ENCODE measurements around the gene ELF2. TPM values are rescaled to one million over a fixed set of nuclear protein-coding genes. Genes with fewer than 3 reads are reported as not detected.

ELF2 gene
- total RNA-seq, 1 experiment from 2014 or later, result 42.4 TPM

DNA sequence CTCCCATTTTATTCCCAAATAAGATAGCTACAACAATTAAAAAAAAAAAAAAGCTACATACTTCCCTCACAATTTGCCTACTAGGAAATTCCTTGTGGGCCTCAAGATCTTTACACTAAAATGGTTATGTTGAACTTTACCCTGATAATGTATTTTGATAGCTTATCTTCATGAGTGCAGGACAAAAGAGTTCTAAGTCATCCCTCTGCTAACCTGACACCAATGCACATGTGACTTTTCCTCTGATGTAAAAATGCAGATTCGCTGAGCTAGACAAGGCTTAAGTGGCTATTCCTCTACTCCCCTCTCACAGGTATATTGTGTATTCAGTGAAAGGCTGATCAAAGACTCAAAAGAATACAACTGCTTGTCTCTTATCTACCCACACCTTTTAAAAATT, 22.5 kb downstream of the ELF2 start:
- TF ChIP-seq, protein P1, sequence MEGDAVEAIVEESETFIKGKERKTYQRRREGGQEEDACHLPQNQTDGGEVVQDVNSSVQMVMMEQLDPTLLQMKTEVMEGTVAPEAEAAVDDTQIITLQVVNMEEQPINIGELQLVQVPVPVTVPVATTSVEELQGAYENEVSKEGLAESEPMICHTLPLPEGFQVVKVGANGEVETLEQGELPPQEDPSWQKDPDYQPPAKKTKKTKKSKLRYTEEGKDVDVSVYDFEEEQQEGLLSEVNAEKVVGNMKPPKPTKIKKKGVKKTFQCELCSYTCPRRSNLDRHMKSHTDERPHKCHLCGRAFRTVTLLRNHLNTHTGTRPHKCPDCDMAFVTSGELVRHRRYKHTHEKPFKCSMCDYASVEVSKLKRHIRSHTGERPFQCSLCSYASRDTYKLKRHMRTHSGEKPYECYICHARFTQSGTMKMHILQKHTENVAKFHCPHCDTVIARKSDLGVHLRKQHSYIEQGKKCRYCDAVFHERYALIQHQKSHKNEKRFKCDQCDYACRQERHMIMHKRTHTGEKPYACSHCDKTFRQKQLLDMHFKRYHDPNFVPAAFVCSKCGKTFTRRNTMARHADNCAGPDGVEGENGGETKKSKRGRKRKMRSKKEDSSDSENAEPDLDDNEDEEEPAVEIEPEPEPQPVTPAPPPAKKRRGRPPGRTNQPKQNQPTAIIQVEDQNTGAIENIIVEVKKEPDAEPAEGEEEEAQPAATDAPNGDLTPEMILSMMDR (conservative IDR thresholded peaks at IDR 0.05; ENCODE audit: low read depth, low read length), result no peak
- TF ChIP-seq EZH2 (IDR thresholded peaks at IDR 0.05; ENCODE audit: borderline replicate concordance, low read depth, low read length, poor library complexity, severe bottlenecking), result no peak
- no peaks in the 10 kb centered on the region for H3K36me3 ChIP-seq (ENCODE audit: insufficient read depth, low read length, poor library complexity, severe bottlenecking)
- DNase-seq (ENCODE audit: low spot score), result no peak
- no peaks in the 10 kb centered on the region for H3K4me1 ChIP-seq (ENCODE audit: insufficient read depth, low read length, poor library complexity, severe bottlenecking)
- POLR2A ChIA-PET (ENCODE audit: low non-redundant PET), result no interaction called here
- no peaks in the 10 kb centered on the region for H3K9me3 ChIP-seq (ENCODE audit: low read depth, low read length, poor library complexity, severe bottlenecking)
- CTCF ChIA-PET, result interaction anchor here (0.9 kb wide), 1 partner anchor 124 kb away, joined by 3 read pairs; no protein-coding TSS in a partner anchor
- no peak overlapping the region for H3K27ac ChIP-seq (ENCODE audit: low read depth, low read length, poor library complexity, severe bottlenecking)
- H3K4me3 ChIP-seq (ENCODE audit: low read depth, low read length, poor library complexity, severe bottlenecking), result no peak overlapping the region
- H3K27me3 ChIP-seq (replicated peaks; ENCODE audit: insufficient read depth, low read depth, low read length, poor library complexity), result no peaks in the 10 kb centered on the region
- intact Hi-C loops (cut with micrococcal nuclease; ENCODE audit: unreplicated experiment), result no loop called here
- BruUV-seq (replicated peaks), result no TSS peak

DNA sequence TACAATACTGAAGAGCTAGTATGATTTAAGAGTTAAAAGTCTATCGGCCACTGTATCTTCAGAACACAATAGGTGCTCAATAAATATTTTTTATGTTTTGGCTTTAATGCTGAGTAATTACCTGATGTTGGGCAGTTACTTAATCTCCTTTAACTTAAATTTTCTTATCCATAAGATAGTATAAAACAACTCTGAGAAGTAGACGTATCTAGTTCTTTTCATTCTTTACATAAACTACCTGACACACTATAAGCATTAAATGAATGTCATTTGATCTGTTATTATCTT, 22.9 kb downstream of the ELF2 start:
- no peak for TF ChIP-seq EZH2 (IDR thresholded peaks at IDR 0.05; ENCODE audit: borderline replicate concordance, low read depth, low read length, poor library complexity, severe bottlenecking)
- TF ChIP-seq, protein P1 (conservative IDR thresholded peaks at IDR 0.05; ENCODE audit: low read depth, low read length), result no peak
- H3K36me3 ChIP-seq (ENCODE audit: insufficient read depth, low read length, poor library complexity, severe bottlenecking), result no peaks in the 10 kb centered on the region
- BruUV-seq (replicated peaks), result no TSS peak
- DNase-seq (ENCODE audit: low spot score), result no peak
- no peak overlapping the region for H3K27ac ChIP-seq (ENCODE audit: low read depth, low read length, poor library complexity, severe bottlenecking)
- intact Hi-C loops (cut with micrococcal nuclease; ENCODE audit: unreplicated experiment), result no loop called here
- no peak overlapping the region for H3K4me3 ChIP-seq (ENCODE audit: low read depth, low read length, poor library complexity, severe bottlenecking)
- no peaks in the 10 kb centered on the region for H3K9me3 ChIP-seq (ENCODE audit: low read depth, low read length, poor library complexity, severe bottlenecking)
- ChIA-PET POLR2A (ENCODE audit: low non-redundant PET) (no interaction called here), CTCF (interaction anchor here (0.9 kb wide), 1 partner anchor 124 kb away, joined by 3 read pairs; no protein-coding TSS in a partner anchor)
- H3K4me1 ChIP-seq (ENCODE audit: insufficient read depth, low read length, poor library complexity, severe bottlenecking), result no peaks in the 10 kb centered on the region
- H3K27me3 ChIP-seq (replicated peaks; ENCODE audit: insufficient read depth, low read depth, low read length, poor library complexity), result no peaks in the 10 kb centered on the region

DNA sequence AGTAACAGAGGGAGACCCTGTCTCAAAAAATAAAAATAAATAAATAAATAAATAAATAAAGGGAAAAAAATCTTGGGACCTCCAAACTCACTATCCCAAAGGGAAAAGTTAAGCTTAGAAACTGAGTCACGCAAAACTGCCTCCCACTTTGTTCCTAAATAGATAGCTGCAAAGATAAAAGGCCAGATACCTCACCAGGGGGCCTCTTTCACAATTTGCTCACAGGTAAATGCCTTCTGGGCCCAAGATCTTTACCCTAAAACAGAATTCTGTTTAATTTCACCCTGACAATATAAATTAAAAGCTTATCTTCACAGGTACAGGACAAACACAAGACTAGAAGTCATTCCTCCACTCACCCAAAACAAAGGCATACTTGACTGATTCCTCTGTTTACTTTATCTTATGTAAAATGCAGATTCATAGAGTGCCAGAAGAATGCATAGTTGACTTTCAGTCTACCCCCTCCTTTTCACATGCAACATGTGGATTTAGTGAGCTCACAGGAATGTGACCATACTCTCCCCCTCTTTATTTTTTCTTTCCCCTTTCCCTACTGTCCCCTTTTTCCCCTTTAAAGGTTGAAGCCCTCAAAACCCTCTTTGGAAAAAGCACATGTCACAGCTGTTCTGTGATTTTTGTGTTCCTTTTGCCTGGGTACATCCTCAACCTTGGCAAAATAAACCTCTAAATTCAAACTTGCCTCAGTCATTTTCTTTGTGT, 23.4 kb downstream of the ELF2 start:
- intact Hi-C loops (cut with micrococcal nuclease; ENCODE audit: unreplicated experiment), result no loop called here
- no TSS peak for BruUV-seq (replicated peaks)
- Histone ChIP-seq H3K27me3 (replicated peaks; ENCODE audit: insufficient read depth, low read depth, low read length, poor library complexity) (no peaks in the 10 kb centered on the region), H3K27ac (ENCODE audit: low read depth, low read length, poor library complexity, severe bottlenecking) (no peak overlapping the region), H3K36me3 (ENCODE audit: insufficient read depth, low read length, poor library complexity, severe bottlenecking) (no peaks in the 10 kb centered on the region), H3K4me3 (ENCODE audit: low read depth, low read length, poor library complexity, severe bottlenecking) (no peak overlapping the region), H3K9me3 (ENCODE audit: low read depth, low read length, poor library complexity, severe bottlenecking) (no peaks in the 10 kb centered on the region), H3K4me1 (ENCODE audit: insufficient read depth, low read length, poor library complexity, severe bottlenecking) (no peaks in the 10 kb centered on the region)
- DNase-seq (ENCODE audit: low spot score), result no peak
- ChIA-PET CTCF (no interaction called here), POLR2A (ENCODE audit: low non-redundant PET) (no interaction called here)
- no peak for TF ChIP-seq EZH2 (IDR thresholded peaks at IDR 0.05; ENCODE audit: borderline replicate concordance, low read depth, low read length, poor library complexity, severe bottlenecking)
- TF ChIP-seq, protein P1 (conservative IDR thresholded peaks at IDR 0.05; ENCODE audit: low read depth, low read length), result no peak
